Erythroblast (primary cell): ENCODE data around the gene MYO5C.

Experiments
- GATA1 ChIP-seq: IDR thresholded peaks from 2 replicates; pipeline ENCODE4 v1.6.1; 2011; ENCODE audit warnings: low read depth, mild to moderate bottlenecking, control low read depth, low read length, moderate library complexity
- POLR2A ChIP-seq: IDR thresholded peaks from 2 replicates; pipeline ENCODE4 v1.6.1; 2011; ENCODE audit warnings: mild to moderate bottlenecking, low read length

DNA sequence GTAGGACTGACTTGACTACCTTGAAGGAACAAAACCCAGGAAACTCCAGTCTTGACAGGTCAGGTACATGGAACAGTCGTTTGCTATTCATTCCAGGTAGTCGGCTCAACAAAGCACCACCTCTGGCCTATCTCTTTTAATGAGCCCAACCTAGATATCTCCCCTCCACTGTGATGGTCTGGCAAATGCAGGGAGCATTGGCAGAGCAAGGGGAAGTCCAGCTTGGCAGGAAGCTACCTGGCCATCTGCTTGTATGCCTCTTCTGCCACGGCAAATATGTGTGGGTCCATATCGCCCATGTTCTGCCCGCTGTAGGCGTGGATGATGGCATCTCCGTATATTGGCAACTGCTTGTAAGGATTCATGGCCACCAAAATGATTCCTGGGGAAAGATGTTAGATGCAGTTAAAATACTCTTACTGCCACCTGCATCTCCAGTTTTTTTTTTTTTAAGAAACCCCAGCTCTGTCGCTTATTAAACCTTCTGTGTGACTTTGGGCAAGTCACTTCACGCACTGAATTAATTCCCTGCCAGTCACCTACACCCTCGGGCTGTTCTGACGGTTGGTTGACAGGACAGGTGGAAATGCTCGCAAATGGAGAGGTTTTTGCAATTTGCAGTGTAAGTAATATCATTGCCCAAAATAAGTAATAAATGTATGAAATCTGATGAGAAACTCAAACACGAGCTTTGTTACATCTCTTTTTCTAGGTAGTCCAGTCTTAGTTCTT is 16.8 kb downstream of the MYO5C start:
- no peak for TF ChIP-seq POLR2A
- TF ChIP-seq GATA1 = no peak
